HG03175 (cell line): ENCODE results near the gene TPPP.

Source experiments
- ATAC-seq: cut with Tn5 transposase; IDR thresholded peaks from one replicate; pipeline ENCODE4 v1.9.1; 2021; ENCODE audit warnings: mild to moderate bottlenecking, moderate library complexity; ENCODE audit not compliant: unreplicated experiment

Gene TPPP

DNA sequence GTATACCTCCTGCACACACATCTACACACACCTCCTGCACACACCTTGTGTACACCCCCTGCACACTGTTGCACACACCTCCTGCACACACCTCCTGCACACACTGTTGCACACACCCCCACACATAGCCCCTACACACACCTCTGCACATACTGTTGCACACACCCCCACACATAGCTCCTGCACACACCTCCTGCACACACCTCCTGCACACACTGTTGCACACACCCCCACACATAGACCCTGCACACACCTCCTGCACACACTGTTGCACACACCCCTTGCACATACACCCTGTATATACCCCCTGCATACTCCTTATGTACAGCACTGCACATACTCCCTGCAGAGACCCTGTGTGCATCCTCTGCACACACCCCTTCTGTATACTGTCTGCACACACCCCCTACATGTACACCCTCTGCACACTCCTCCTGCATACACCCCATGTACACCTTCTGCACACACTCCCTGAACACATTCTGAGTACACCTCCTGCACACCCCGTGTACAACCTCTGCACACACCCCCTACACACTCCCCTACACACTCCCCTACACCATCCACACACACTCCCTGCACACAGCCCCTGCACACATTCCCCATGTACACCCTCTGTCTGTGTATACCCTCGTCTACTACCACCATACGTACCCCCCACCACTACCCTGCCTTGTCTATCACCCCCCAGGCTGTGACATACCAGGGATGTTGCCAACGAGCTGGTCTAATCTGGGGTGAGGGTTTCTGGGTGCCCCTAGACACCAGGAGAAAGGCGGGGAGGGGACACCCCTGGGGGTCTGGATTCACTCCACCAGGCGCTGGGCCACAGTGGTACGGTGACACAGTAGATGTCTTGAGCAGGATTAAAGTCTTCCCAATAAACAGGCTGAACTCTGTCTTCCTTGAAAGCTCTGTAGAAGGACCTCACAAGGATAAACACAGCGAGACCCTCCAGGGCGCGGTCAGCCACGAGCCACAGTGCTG, 82.1 kb downstream of the TPPP start:
- no peak for ATAC-seq

DNA sequence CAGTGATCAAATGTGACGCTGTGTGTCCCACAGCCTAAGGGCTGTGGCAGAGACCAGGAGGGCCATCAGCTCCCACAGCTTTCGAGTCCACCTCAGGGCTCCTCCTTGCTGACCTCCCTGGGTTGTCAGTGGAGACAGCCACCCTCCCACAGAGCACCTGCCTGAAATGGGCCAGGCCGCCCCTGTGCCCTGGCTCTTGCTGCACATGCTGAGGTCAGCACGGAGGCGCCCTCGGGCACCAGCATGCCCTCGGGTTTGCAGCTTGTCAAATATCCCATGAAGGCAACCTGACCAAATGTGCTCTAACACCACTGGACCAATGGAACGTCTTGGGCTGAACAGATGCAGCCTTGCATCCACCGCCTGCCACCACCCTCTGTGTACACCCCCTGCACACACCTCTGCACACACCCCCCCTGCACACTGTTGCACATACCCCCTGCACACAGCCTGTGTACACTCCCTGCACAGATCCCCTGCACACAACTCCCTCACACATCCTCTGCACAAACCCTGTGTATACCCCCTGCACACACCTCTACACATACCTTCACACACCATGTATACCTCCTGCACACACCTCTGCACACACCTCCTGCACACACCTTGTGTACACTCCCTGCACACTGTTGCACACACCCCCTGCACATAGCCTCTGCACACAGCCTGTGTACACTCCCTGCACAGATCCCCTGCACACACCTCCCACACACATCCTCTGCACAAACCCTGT, 83.0 kb downstream of the TPPP start:
- ATAC-seq, result no peak
